Transverse colon (tissue), 4 donors: ENCODE results near the gene OMD. TPM values are rescaled to one million over a fixed set of nuclear protein-coding genes. Genes with fewer than 3 reads are reported as not detected.

Source experiments
- DNase-seq: peaks from one replicate; pipeline ENCODE4 v3.0.0-alpha.2; 2019
- H3K27ac ChIP-seq, 4 donors: fragments of 200-600 bp; sonication (generic); 2 replicates each; pipeline ENCODE4 v1.5.1; 2016 to 2018; ENCODE audit warnings: inconsistent platforms in 4 of 4
- H3K27me3 ChIP-seq: fragments of 200-600 bp; sonication (generic); 2 replicates; pipeline ENCODE4 v1.5.1; 2017; ENCODE audit warnings: inconsistent platforms
- H3K36me3 ChIP-seq, 4 donors: fragments of 200-600 bp; sonication (generic); 2 replicates each; pipeline ENCODE4 v1.5.1; 2017 to 2019; ENCODE audit warnings: inconsistent platforms in 4 of 4
- H3K4me1 ChIP-seq, 4 donors: fragments of 200-600 bp; sonication (generic); 2 replicates each; pipeline ENCODE4 v1.5.1; 2017 to 2020; ENCODE audit warnings: inconsistent platforms in 4 of 4
- H3K4me3 ChIP-seq, 4 donors: fragments of 200-600 bp; sonication (generic); 1 replicate in 1 of 4; 2 replicates in 3 of 4; pipeline versions ENCODE4 v1.5.1 to v1.6.1; 2017 to 2019; ENCODE audit warnings: inconsistent platforms in 4 of 4
- H3K9me3 ChIP-seq, 2 donors: fragments of 200-600 bp; sonication (generic); 2 replicates each; pipeline ENCODE4 v1.5.1; 2017 to 2019; ENCODE audit warnings: inconsistent platforms in 2 of 2
- CTCF ChIP-seq, 5 experiments: fragments of 200-600 bp in 3 of 5; fragments of 450-650 bp in 2 of 5; sonication (generic) in 3 of 5; IDR thresholded peaks; 1 replicate in 2 of 5; 2 replicates in 3 of 5; pipeline ENCODE4 v1.5.1; 2016 to 2017; ENCODE audit warnings: antibody characterized with exemption in 5 of 5, inconsistent platforms in 3 of 5, mild to moderate bottlenecking in 2 of 5, moderate library complexity in 1 of 5
- EP300 ChIP-seq: sonication (generic); formaldehyde crosslinking; IDR thresholded peaks from one replicate; pipeline ENCODE4 v1.6.1; 2017; ENCODE audit warnings: antibody characterized with exemption, low read depth
- POLR2A ChIP-seq: fragments of 450-650 bp; IDR thresholded peaks from one replicate; pipeline ENCODE4 v1.6.1; 2016; ENCODE audit warnings: antibody characterized with exemption, mild to moderate bottlenecking, moderate library complexity
- POLR2AphosphoS5 ChIP-seq, 3 donors: sonication (generic); formaldehyde crosslinking; IDR thresholded peaks; one replicate each; pipeline ENCODE4 v1.6.1; 2016; ENCODE audit warnings: antibody characterized with exemption in 3 of 3
- WGBS, 2 donors: methylation state at CpG; one replicate each; pipeline ENCODE4 v1.1.5; 2018; ENCODE audit warnings: low coverage in 1 of 2; 5-methylcytosine and 5-hydroxymethylcytosine counted together
- in situ Hi-C, 4 donors: fragments of 200-750 bp; cut with MboI; loops; one replicate each; pipeline versions ENCODE4 v1.15.0 to v1.15.1; 2017; ENCODE audit warnings: low sequenced_read_pairs in 3 of 4, low pct_ligation_motif_present in 1 of 4, low pct_unique_long_range_greater_than_20kb in 1 of 4
- intact Hi-C: fragments of 100-400 bp; cut with DNase I; formaldehyde crosslinking; loops from one replicate; pipeline ENCODE4 v1.15.1; 2023; ENCODE audit warnings: low total_unique reads
- total RNA-seq, 4 donors: library from RNA; depleted of rRNA; stranded (reverse); fragments of >200 nt; gene quantifications; one replicate each; pipeline ENCODE4 v1.1.0, GENCODE V29; 2016

OMD gene
- total RNA-seq, 4 donors from 2014 or later, result 0.80 to 6.7 (median 2.2) TPM; not detected in 1

GRCh38 chr9:92384375-92384774 is 39.9 kb downstream of the OMD start:
- no peaks in the 10 kb centered on the region for H3K27me3 ChIP-seq
- H3K27ac ChIP-seq, result peak overlapping the region in 1 of 4 donors; percentile 1
- H3K4me3 ChIP-seq, result no peak overlapping the region
- in situ Hi-C loops (no loop called here), intact Hi-C loops (no loop called here)
- H3K9me3 ChIP-seq, result no peaks in the 10 kb centered on the region
- 85 to 100% methylated on average over 1 of the region's 1 CpG for WGBS, 2 donors
- H3K36me3 ChIP-seq, result no peaks in the 10 kb centered on the region
- DNase-seq, result no peak
- TF ChIP-seq POLR2A (no peak), POLR2AphosphoS5 (IDR thresholded peaks at IDR 0.05) (no peak), CTCF (IDR thresholded peaks at IDR 0.05) (no peak), EP300 (no peak)
- H3K4me1 ChIP-seq, result peaks cover 0 to 13% (median 1%) of the 10 kb centered on the region in 4 donors

- TF ChIP-seq EP300, result no peak
- TF ChIP-seq POLR2AphosphoS5 (IDR thresholded peaks at IDR 0.05), result no peak
- TF ChIP-seq CTCF (IDR thresholded peaks at IDR 0.05), result no peak
- TF ChIP-seq POLR2A, result no peak
- Histone ChIP-seq H3K4me1 (peaks cover 0 to 30% (median 7%) of the 10 kb centered on the region in 4 donors), H3K27me3 (no peaks in the 10 kb centered on the region), H3K27ac (no peak overlapping the region), H3K36me3 (no peaks in the 10 kb centered on the region), H3K9me3 (no peaks in the 10 kb centered on the region), H3K4me3 (no peak overlapping the region)
- intact Hi-C loops, result no loop called here
- 92 to 100% methylated on average over 2 of the region's 2 CpGs for WGBS, 2 donors
- no peak for DNase-seq
- in situ Hi-C loops, result no loop called here
Measured at GRCh38 chr9:92381775-92382174, 42.5 kb downstream of the OMD start.

GRCh38 chr9:92380603-92381002 is 43.7 kb downstream of the OMD start:
- Histone ChIP-seq H3K27me3 (no peaks in the 10 kb centered on the region), H3K4me3 (no peak overlapping the region), H3K36me3 (no peaks in the 10 kb centered on the region), H3K9me3 (no peaks in the 10 kb centered on the region), H3K4me1 (peaks cover 0 to 30% (median 7%) of the 10 kb centered on the region in 4 donors), H3K27ac (no peak overlapping the region)
- no peak for DNase-seq
- TF ChIP-seq CTCF (IDR thresholded peaks at IDR 0.05), result no peak
- TF ChIP-seq POLR2A, result no peak
- no peak for TF ChIP-seq POLR2AphosphoS5 (IDR thresholded peaks at IDR 0.05)
- no peak for TF ChIP-seq EP300
- WGBS, 2 donors, result 96 to 97% methylated on average over 2 of the region's 2 CpGs
- intact Hi-C loops, result no loop called here
- in situ Hi-C loops, result no loop called here

- Histone ChIP-seq H3K4me1 (peaks cover 0 to 23% (median 7%) of the 10 kb centered on the region in 4 donors), H3K27me3 (no peaks in the 10 kb centered on the region), H3K9me3 (peaks cover 0 to 6% of the 10 kb centered on the region in 2 donors), H3K27ac (no peak overlapping the region), H3K36me3 (no peaks in the 10 kb centered on the region), H3K4me3 (no peak overlapping the region)
- intact Hi-C loops, result no loop called here
- in situ Hi-C loops, result no loop called here
- no peak for TF ChIP-seq CTCF (IDR thresholded peaks at IDR 0.05)
- no peak for TF ChIP-seq POLR2A
- TF ChIP-seq EP300, result no peak
- no peak for TF ChIP-seq POLR2AphosphoS5 (IDR thresholded peaks at IDR 0.05)
- 49 to 58% methylated on average over 5 to 7 of the region's 7 CpGs for WGBS, 2 donors
- DNase-seq, result no peak
Measured at GRCh38 chr9:92378865-92379560, 45.3 kb downstream of the OMD start.
